Liver (tissue), 10 donors: ENCODE results near the gene OR2L13. TPM values are rescaled to one million over a fixed set of nuclear protein-coding genes. Genes with fewer than 3 reads are reported as not detected.

Source experiments
- DNase-seq: peaks from one replicate; pipeline ENCODE4 v3.0.0-alpha.2; 2017; ENCODE audit warnings: low spot score
- H3K27ac ChIP-seq, 2 donors: one replicate each; pipeline ENCODE4 v1.7.0; 2013; ENCODE audit warnings: inconsistent platforms in 2 of 2, low read length in 2 of 2, control low read depth in 1 of 2, low read depth in 1 of 2, mild to moderate bottlenecking in 1 of 2
- H3K27me3 ChIP-seq, 4 donors: one replicate each; pipeline versions ENCODE4 v1.6.1 to v1.7.0; 2013; ENCODE audit warnings: low read length in 3 of 4, inconsistent platforms in 1 of 4, mild to moderate bottlenecking in 1 of 4, moderate library complexity in 1 of 4; ENCODE audit not compliant: control insufficient read depth in 4 of 4, insufficient read depth in 4 of 4
- H3K36me3 ChIP-seq, 4 donors: one replicate each; pipeline versions ENCODE4 v1.6.1 to v1.7.0; 2013; ENCODE audit warnings: low read length in 3 of 4, mild to moderate bottlenecking in 3 of 4, low read depth in 1 of 4, moderate library complexity in 1 of 4; ENCODE audit not compliant: control insufficient read depth in 4 of 4, insufficient read depth in 3 of 4
- H3K4me1 ChIP-seq, 4 donors: one replicate each; pipeline versions ENCODE4 v1.6.1 to v1.7.0; 2013; ENCODE audit warnings: low read length in 3 of 4, mild to moderate bottlenecking in 3 of 4, moderate library complexity in 1 of 4; ENCODE audit not compliant: control insufficient read depth in 4 of 4, insufficient read depth in 4 of 4
- H3K4me3 ChIP-seq, 3 donors: one replicate each; pipeline versions ENCODE4 v1.6.1 to v1.7.0; 2013; ENCODE audit warnings: low read length in 3 of 3, control low read depth in 1 of 3, low read depth in 1 of 3, mild to moderate bottlenecking in 1 of 3
- H3K9ac ChIP-seq, 2 donors: one replicate each; pipeline ENCODE4 v1.7.0; 2013; ENCODE audit warnings: low read length in 2 of 2, mild to moderate bottlenecking in 2 of 2, moderate library complexity in 2 of 2, control low read depth in 1 of 2, low read depth in 1 of 2
- H3K9me3 ChIP-seq, 4 donors: one replicate each; pipeline versions ENCODE4 v1.6.1 to v1.7.0; 2013; ENCODE audit warnings: low read length in 3 of 4; ENCODE audit not compliant: control insufficient read depth in 4 of 4
- FOXA2 ChIP-seq: IDR thresholded peaks from 2 replicates; pipeline ENCODE4 v1.6.1; 2016; ENCODE audit warnings: antibody characterized with exemption
- YY1 ChIP-seq: IDR thresholded peaks from 2 replicates; pipeline ENCODE4 v1.6.1; 2016; ENCODE audit warnings: antibody characterized with exemption, mild to moderate bottlenecking
- WGBS: extraction: QIAGEN DNeasy Blood & Tissue Kit; methylation state at CpG from one replicate; pipeline ENCODE4 v1.1.7; 2013; 5-methylcytosine and 5-hydroxymethylcytosine counted together
- polyA plus RNA-seq, 2 donors: library from polyadenylated mRNA; stranded (reverse) in 1 of 2; unstranded in 1 of 2; fragments of 200-250 nt in 1 of 2; fragments of >200 nt in 1 of 2; fragmentation: Nextera tagmentation in 1 of 2; extraction: Ambion mirVana in 1 of 2; gene quantifications; one replicate each; pipeline versions ENCODE4 v1.2.1 to v1.2.3, GENCODE V29; 2013 to 2015
- small RNA-seq: library from RNA; depleted of rRNA; stranded (forward); fragments of <200 nt; gene quantifications from one replicate; pipeline ENCODE3, GENCODE V24; 2014
- total RNA-seq, 2 donors: library from RNA; depleted of rRNA; stranded (reverse); fragments of >200 nt; gene quantifications; one replicate each; pipeline ENCODE4 v1.2.3, GENCODE V29; 2014
- TF ChIP-seq, protein P1 (sequence below): IDR thresholded peaks from 2 replicates; pipeline ENCODE4 v1.6.1; 2016; ENCODE audit warnings: antibody characterized with exemption, mild to moderate bottlenecking
- TF ChIP-seq, protein P2 (sequence below): IDR thresholded peaks from 2 replicates; pipeline ENCODE4 v1.6.1; 2016; ENCODE audit warnings: antibody characterized with exemption
- donor health status: healthy.
- donor health status: healthy.
- donor health status: healthy.
- donor health status: healthy.
- donor health status: healthy.

The OR2L13 gene
- total and polyA plus RNA-seq, 4 donors, result not detected

- WGBS, result 74% methylated on average over 3 of the region's 3 CpGs
- H3K27me3 ChIP-seq, result no peaks in the 10 kb centered on the region
- no peaks in the 10 kb centered on the region for H3K4me1 ChIP-seq
- H3K9ac ChIP-seq, result no peak within 1 kb of the TSS
- TF ChIP-seq FOXA2 (no peak), YY1 (no peak)
- TF ChIP-seq, protein P1, sequence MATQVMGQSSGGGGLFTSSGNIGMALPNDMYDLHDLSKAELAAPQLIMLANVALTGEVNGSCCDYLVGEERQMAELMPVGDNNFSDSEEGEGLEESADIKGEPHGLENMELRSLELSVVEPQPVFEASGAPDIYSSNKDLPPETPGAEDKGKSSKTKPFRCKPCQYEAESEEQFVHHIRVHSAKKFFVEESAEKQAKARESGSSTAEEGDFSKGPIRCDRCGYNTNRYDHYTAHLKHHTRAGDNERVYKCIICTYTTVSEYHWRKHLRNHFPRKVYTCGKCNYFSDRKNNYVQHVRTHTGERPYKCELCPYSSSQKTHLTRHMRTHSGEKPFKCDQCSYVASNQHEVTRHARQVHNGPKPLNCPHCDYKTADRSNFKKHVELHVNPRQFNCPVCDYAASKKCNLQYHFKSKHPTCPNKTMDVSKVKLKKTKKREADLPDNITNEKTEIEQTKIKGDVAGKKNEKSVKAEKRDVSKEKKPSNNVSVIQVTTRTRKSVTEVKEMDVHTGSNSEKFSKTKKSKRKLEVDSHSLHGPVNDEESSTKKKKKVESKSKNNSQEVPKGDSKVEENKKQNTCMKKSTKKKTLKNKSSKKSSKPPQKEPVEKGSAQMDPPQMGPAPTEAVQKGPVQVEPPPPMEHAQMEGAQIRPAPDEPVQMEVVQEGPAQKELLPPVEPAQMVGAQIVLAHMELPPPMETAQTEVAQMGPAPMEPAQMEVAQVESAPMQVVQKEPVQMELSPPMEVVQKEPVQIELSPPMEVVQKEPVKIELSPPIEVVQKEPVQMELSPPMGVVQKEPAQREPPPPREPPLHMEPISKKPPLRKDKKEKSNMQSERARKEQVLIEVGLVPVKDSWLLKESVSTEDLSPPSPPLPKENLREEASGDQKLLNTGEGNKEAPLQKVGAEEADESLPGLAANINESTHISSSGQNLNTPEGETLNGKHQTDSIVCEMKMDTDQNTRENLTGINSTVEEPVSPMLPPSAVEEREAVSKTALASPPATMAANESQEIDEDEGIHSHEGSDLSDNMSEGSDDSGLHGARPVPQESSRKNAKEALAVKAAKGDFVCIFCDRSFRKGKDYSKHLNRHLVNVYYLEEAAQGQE, result no peak
- TF ChIP-seq, protein P2, sequence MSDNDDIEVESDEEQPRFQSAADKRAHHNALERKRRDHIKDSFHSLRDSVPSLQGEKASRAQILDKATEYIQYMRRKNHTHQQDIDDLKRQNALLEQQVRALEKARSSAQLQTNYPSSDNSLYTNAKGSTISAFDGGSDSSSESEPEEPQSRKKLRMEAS, result no peak
- no peak for DNase-seq
- H3K36me3 ChIP-seq, result no peaks in the 10 kb centered on the region
- no peak within 1 kb of the TSS for H3K4me3 ChIP-seq
- no peaks in the 10 kb centered on the region for H3K9me3 ChIP-seq
- no peak within 1 kb of the TSS for H3K27ac ChIP-seq
These were observed 49.7 kb downstream of the OR2L13 start, which contains the start of gene OR2M5 for GRCh38 chr1:248144513-248145198. TSS of gene OR2M5 (plus strand) at chr1:248145148. CDS start at chr1:248145148, 0 bp downstream.

Small RNAs within 50 kb of the gene (small RNA-seq; reads per million reads assigned to genes)
- gene RF00019, result not detected

Other genes starting within 250 kb of the OR2L13 start
- 10 to 100 TPM in 1 of 2 donors, under 1 TPM in 1; 0.17 to 88.7 TPM for gene TRIM58, start 238.0 kb upstream of the OR2L13 start, total RNA-seq
- gene TRIM58, start 238.0 kb upstream of the OR2L13 start, polyA plus RNA-seq, result under 1 TPM; 0.06 to 0.10 TPM
- 10 to 100 TPM in 1 of 2 donors, not detected in 1; 13.4 TPM for gene OR2W3, start 199.6 kb upstream of the OR2L13 start, total RNA-seq
- not detected for gene OR2W3, start 199.6 kb upstream of the OR2L13 start, polyA plus RNA-seq
- gene OR2T8, start 174.9 kb upstream of the OR2L13 start, total RNA-seq, result under 1 TPM in 1 of 2 donors, not detected in 1; 0.70 TPM
- not detected for gene OR2T8, start 174.9 kb upstream of the OR2L13 start, polyA plus RNA-seq
- not detected for gene OR2AJ1, start 170.3 kb upstream of the OR2L13 start, total RNA-seq
- not detected for gene OR2AJ1, start 170.3 kb upstream of the OR2L13 start, polyA plus RNA-seq
- under 1 TPM; 0.08 to 0.09 TPM for gene OR2L8, start 146.3 kb upstream of the OR2L13 start, total RNA-seq
- not detected for gene OR2L8, start 146.3 kb upstream of the OR2L13 start, polyA plus RNA-seq
- not detected for gene OR2AK2, start 130.0 kb upstream of the OR2L13 start, total RNA-seq
- not detected for gene OR2AK2, start 130.0 kb upstream of the OR2L13 start, polyA plus RNA-seq
- under 1 TPM in 1 of 2 donors, not detected in 1; 0.09 TPM for gene OR2L5, start 81.5 kb upstream of the OR2L13 start, total RNA-seq
- gene OR2L5, start 81.5 kb upstream of the OR2L13 start, polyA plus RNA-seq, result not detected
- not detected for gene OR2L2, start 65.1 kb upstream of the OR2L13 start, total RNA-seq
- gene OR2L2, start 65.1 kb upstream of the OR2L13 start, polyA plus RNA-seq, result under 1 TPM in 1 of 2 donors, not detected in 1; 0.03 TPM
- gene OR2L3, start 48.3 kb upstream of the OR2L13 start, total RNA-seq, result under 1 TPM; under 0.01 to 0.05 TPM
- gene OR2L3, start 48.3 kb upstream of the OR2L13 start, polyA plus RNA-seq, result not detected
- gene OR2M5, start 50.0 kb downstream of the OR2L13 start, total RNA-seq, result not detected
- gene OR2M5, start 50.0 kb downstream of the OR2L13 start, polyA plus RNA-seq, result not detected
- not detected for gene OR2M2, start 79.6 kb downstream of the OR2L13 start, total RNA-seq
- not detected for gene OR2M2, start 79.6 kb downstream of the OR2L13 start, polyA plus RNA-seq
- not detected for gene OR2M3, start 102.1 kb downstream of the OR2L13 start, total RNA-seq
- gene OR2M3, start 102.1 kb downstream of the OR2L13 start, polyA plus RNA-seq, result not detected
- gene OR2M4, start 136.2 kb downstream of the OR2L13 start, total RNA-seq, result not detected
- gene OR2M4, start 136.2 kb downstream of the OR2L13 start, polyA plus RNA-seq, result not detected
- gene OR2T33, start 182.8 kb downstream of the OR2L13 start, total RNA-seq, result under 1 TPM in 1 of 2 donors, not detected in 1; 0.37 TPM
- gene OR2T33, start 182.8 kb downstream of the OR2L13 start, polyA plus RNA-seq, result not detected
- gene OR2T12, start 208.2 kb downstream of the OR2L13 start, total RNA-seq, result not detected
- gene OR2T12, start 208.2 kb downstream of the OR2L13 start, polyA plus RNA-seq, result not detected
- gene OR2M7, start 229.4 kb downstream of the OR2L13 start, total RNA-seq, result not detected
- gene OR2M7, start 229.4 kb downstream of the OR2L13 start, polyA plus RNA-seq, result not detected